SK-N-SH (cell line): ENCODE results near the gene TYMS. TPM values are rescaled to one million over a fixed set of nuclear protein-coding genes. Genes with fewer than 3 reads are reported as not detected.

Experiments used
- CTCF ChIA-PET: fragments of 300-600, 350-600 bp; formaldehyde crosslinking; extraction: SDS; loops from one replicate; lab custom pipeline; 2021; lab: Yijun Ruan, JAX
- POLR2A ChIA-PET: fragments of 350-600 bp; sonication (Branson Sonifier 250); formaldehyde crosslinking; extraction: SDS; loops from one replicate; lab custom pipeline; 2020; ENCODE audit warnings: antibody characterized with exemption, inconsistent platforms; lab: Yijun Ruan, JAX
- DNase-seq: peaks from one replicate; pipeline ENCODE4 v3.0.0; 2012
- H2AFZ ChIP-seq: fragments of 200-600 bp; sonication (generic); 2 replicates; pipeline ENCODE4 v1.8.1; 2016; ENCODE audit warnings: antibody characterized with exemption, mild to moderate bottlenecking, low read depth
- H3F3A ChIP-seq: fragments of 200-600 bp; sonication (generic); replicated peaks from 2 replicates; pipeline ENCODE3; 2016; ENCODE audit warnings: antibody characterized with exemption, mild to moderate bottlenecking; ENCODE audit not compliant: insufficient read depth
- H3K27ac ChIP-seq, 2 experiments: fragments of 200-500 bp in 1 of 2; fragments of 200-600 bp in 1 of 2; sonication (Bioruptor generic) in 1 of 2; sonication (generic), shearing (Covaris generic) in 1 of 2; 2 replicates each; pipeline versions ENCODE4 v1.5.1 to v1.6.1; 2014 to 2016; ENCODE audit warnings: low read depth in 2 of 2, inconsistent platforms in 1 of 2, low read length in 1 of 2, mild to moderate bottlenecking in 1 of 2, mixed read lengths in 1 of 2
- H3K27me3 ChIP-seq: fragments of 200-600 bp; sonication (generic), shearing (Covaris generic); 2 replicates; pipeline ENCODE4 v1.6.1; 2016; ENCODE audit warnings: mixed run types; ENCODE audit not compliant: insufficient read depth
- H3K36me3 ChIP-seq, 2 experiments: fragments of 200-500 bp in 1 of 2; fragments of 200-600 bp in 1 of 2; sonication (Bioruptor generic) in 1 of 2; sonication (generic) in 1 of 2; replicated peaks in 1 of 2; 2 replicates each; pipeline versions ENCODE3 to v1.5.1; 2014 to 2016; ENCODE audit warnings: low read length in 1 of 2, mild to moderate bottlenecking in 1 of 2; ENCODE audit not compliant: insufficient read depth in 2 of 2, control insufficient read depth in 1 of 2
- H3K4me1 ChIP-seq, 2 experiments: fragments of 200-500 bp in 1 of 2; fragments of 200-600 bp in 1 of 2; sonication (Bioruptor generic) in 1 of 2; sonication (generic), shearing (Covaris generic) in 1 of 2; 2 replicates each; pipeline versions ENCODE4 v1.5.1 to v1.6.1; 2014 to 2016; ENCODE audit warnings: low read depth in 1 of 2, low read length in 1 of 2, mixed run types in 1 of 2; ENCODE audit not compliant: insufficient read depth in 2 of 2, control insufficient read depth in 1 of 2
- H3K4me2 ChIP-seq: fragments of 200-600 bp; sonication (generic), shearing (Covaris generic); 2 replicates; pipeline ENCODE4 v1.6.1; 2017; ENCODE audit warnings: mixed run types
- H3K4me3 ChIP-seq, 2 experiments: fragments of 200-500 bp in 1 of 2; fragments of 200-600 bp in 1 of 2; sonication (Bioruptor generic) in 1 of 2; sonication (generic), shearing (Covaris generic) in 1 of 2; 2 replicates each; pipeline versions ENCODE4 v1.5.1 to v1.8.1; 2014 to 2016; ENCODE audit warnings: low read depth in 2 of 2, inconsistent platforms in 1 of 2, low read length in 1 of 2, mild to moderate bottlenecking in 1 of 2, mixed read lengths in 1 of 2, moderate library complexity in 1 of 2
- H3K79me2 ChIP-seq: fragments of 200-600 bp; sonication (generic); 2 replicates; pipeline ENCODE4 v1.8.1; 2017; ENCODE audit warnings: mild to moderate bottlenecking; ENCODE audit not compliant: insufficient read depth
- H3K9ac ChIP-seq: fragments of 200-600 bp; sonication (generic); 2 replicates; pipeline ENCODE4 v1.6.1; 2017; ENCODE audit warnings: mixed run types
- H3K9me2 ChIP-seq: fragments of 200-600 bp; sonication (generic); 2 replicates; pipeline ENCODE4 v1.6.1; 2017; ENCODE audit warnings: mixed run types
- H3K9me3 ChIP-seq: fragments of 200-600 bp; sonication (generic); 2 replicates; pipeline ENCODE4 v1.6.1; 2017; ENCODE audit warnings: mixed run types, mild to moderate bottlenecking, moderate library complexity
- H4K20me1 ChIP-seq: fragments of 200-600 bp; sonication (generic); 2 replicates; pipeline ENCODE4 v1.6.1; 2017; ENCODE audit warnings: mild to moderate bottlenecking, mixed run types; ENCODE audit not compliant: insufficient read depth
- FOXJ3 ChIP-seq: sonication (generic); formaldehyde crosslinking; IDR thresholded peaks from 2 replicates; pipeline ENCODE4 v1.5.1; 2020; ENCODE audit warnings: mild to moderate bottlenecking, missing genetic modification reagents
- GABPA ChIP-seq: IDR thresholded peaks from 2 replicates; pipeline ENCODE4 v1.4.0; 2012; ENCODE audit warnings: low read depth, mild to moderate bottlenecking
- IRF3 ChIP-seq: fragments of 150-350 bp; IDR thresholded peaks from 2 replicates; pipeline ENCODE4 v1.6.1; 2016; ENCODE audit warnings: mild to moderate bottlenecking, low read depth, low read length
- NRF1 ChIP-seq: IDR thresholded peaks from 2 replicates; pipeline ENCODE4 v1.6.1; 2012; ENCODE audit warnings: low read depth, mild to moderate bottlenecking, low read length
- POLR2AphosphoS5 ChIP-seq: IDR thresholded peaks from 2 replicates; pipeline ENCODE4 v1.6.1; 2012; ENCODE audit warnings: low read depth, low read length
- RCOR1 ChIP-seq: fragments of 150-350 bp; IDR thresholded peaks from 2 replicates; pipeline ENCODE4 v1.6.1; 2017; ENCODE audit warnings: antibody characterized with exemption, low read length
- RXRA ChIP-seq: IDR thresholded peaks from 2 replicates; pipeline ENCODE4 v1.4.0; 2012; ENCODE audit warnings: low read depth, mild to moderate bottlenecking, borderline replicate concordance
- SIN3A ChIP-seq: IDR thresholded peaks from 2 replicates; pipeline ENCODE4 v1.6.1; 2012; ENCODE audit warnings: low read depth, mild to moderate bottlenecking, low read length, moderate library complexity, borderline replicate concordance
- SMC3 ChIP-seq: IDR thresholded peaks from 2 replicates; pipeline ENCODE4 v1.6.1; 2012; ENCODE audit warnings: low read depth, low read length, improper control_type of control experiment
- TCF12 ChIP-seq: IDR thresholded peaks from 2 replicates; pipeline ENCODE4 v1.4.0; 2012
- TEAD4 ChIP-seq: IDR thresholded peaks from 2 replicates; pipeline ENCODE4 v1.4.0; 2012; ENCODE audit warnings: mild to moderate bottlenecking, borderline replicate concordance; ENCODE audit not compliant: insufficient read depth
- USF2 ChIP-seq: fragments of 150-350 bp; IDR thresholded peaks from 2 replicates; pipeline ENCODE4 v1.6.1; 2017; ENCODE audit warnings: antibody characterized with exemption, low read length, low read depth, borderline replicate concordance
- YY1 ChIP-seq: IDR thresholded peaks from 2 replicates; pipeline ENCODE4 v1.4.0; 2012; ENCODE audit warnings: low read depth, mild to moderate bottlenecking
- WGBS: methylation state at CpG from one replicate; pipeline ENCODE4 v1.1.6; 2017; ENCODE audit warnings: low lambda C conversion rate; 5-methylcytosine and 5-hydroxymethylcytosine counted together
- polyA plus RNA-seq, 3 experiments: library from polyadenylated mRNA; depleted of rRNA; stranded (reverse); fragments of >200 nt; gene quantifications; 2 replicates each; pipeline ENCODE4 v1.2.3, GENCODE V29; 2012
- TF ChIP-seq, protein P1 (sequence below): IDR thresholded peaks from 2 replicates; pipeline ENCODE4 v1.4.0; 2012; ENCODE audit warnings: low read depth, borderline replicate concordance

Gene TYMS
- polyA plus RNA-seq, 1 of the 3 experiments (the other 2 are of a cell fraction), result 101 TPM

GRCh38 chr18:634551-635045, 22.9 kb upstream of the TYMS start:
- CTCF ChIA-PET, result interaction anchor here (1.0 to 1.6 kb wide), 2 partner anchors 11 to 196 kb away, joined by 5 to 7 read pairs; no protein-coding TSS in a partner anchor
- no peak overlapping the region for H2AFZ ChIP-seq

DNA sequence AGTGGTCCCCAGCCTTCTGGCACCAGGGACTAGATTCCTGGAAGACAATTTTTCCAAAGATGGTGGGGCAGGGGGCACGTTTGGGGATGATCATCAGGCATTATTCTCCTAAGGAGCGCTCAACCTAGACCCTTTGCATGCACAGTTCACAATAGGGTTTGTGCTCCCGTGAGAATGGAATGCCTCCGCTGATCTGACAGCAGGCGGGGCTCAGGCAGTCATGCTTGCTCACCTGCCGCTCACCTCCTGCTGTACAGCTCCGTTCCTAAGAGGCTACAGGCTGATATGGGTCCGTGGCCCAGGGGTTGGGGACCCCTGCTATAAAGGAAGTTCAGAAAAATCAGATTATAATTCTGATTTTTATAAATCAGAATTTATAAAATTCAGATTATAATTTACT, 22.3 kb upstream of the TYMS start:
- H3K79me2 ChIP-seq, result no peaks in the 10 kb centered on the region
- WGBS, result 78% methylated on average over 8 of the region's 8 CpGs
- H3K9ac ChIP-seq, result no peak overlapping the region
- no peaks in the 10 kb centered on the region for H3K27me3 ChIP-seq
- H3K36me3 ChIP-seq, result no peaks in the 10 kb centered on the region
- no peaks in the 10 kb centered on the region for H4K20me1 ChIP-seq
- POLR2A ChIA-PET, result no interaction called here
- no peak overlapping the region for H3K4me3 ChIP-seq
- H3F3A ChIP-seq, result no peaks in the 10 kb centered on the region
- peaks cover 0 to 5% of the 10 kb centered on the region in 2 experiments; a peak in 1 of 4 replicates for H3K4me1 ChIP-seq
- H3K4me2 ChIP-seq, result no peak overlapping the region
- no peak for TF ChIP-seq POLR2AphosphoS5
- TF ChIP-seq FOXJ3 (CRISPR knock-in tag), result no peak
- TF ChIP-seq NRF1, result no peak
- no peak for TF ChIP-seq RXRA
- TF ChIP-seq TEAD4, result no peak
- TF ChIP-seq, protein P1, sequence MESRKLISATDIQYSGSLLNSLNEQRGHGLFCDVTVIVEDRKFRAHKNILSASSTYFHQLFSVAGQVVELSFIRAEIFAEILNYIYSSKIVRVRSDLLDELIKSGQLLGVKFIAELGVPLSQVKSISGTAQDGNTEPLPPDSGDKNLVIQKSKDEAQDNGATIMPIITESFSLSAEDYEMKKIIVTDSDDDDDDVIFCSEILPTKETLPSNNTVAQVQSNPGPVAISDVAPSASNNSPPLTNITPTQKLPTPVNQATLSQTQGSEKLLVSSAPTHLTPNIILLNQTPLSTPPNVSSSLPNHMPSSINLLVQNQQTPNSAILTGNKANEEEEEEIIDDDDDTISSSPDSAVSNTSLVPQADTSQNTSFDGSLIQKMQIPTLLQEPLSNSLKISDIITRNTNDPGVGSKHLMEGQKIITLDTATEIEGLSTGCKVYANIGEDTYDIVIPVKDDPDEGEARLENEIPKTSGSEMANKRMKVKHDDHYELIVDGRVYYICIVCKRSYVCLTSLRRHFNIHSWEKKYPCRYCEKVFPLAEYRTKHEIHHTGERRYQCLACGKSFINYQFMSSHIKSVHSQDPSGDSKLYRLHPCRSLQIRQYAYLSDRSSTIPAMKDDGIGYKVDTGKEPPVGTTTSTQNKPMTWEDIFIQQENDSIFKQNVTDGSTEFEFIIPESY, result no peak
- no peak for TF ChIP-seq SMC3
- no peak for TF ChIP-seq TCF12
- no peak for TF ChIP-seq IRF3
- TF ChIP-seq YY1, result no peak
- no peak for TF ChIP-seq GABPA
- no peak for TF ChIP-seq SIN3A
- H3K27ac ChIP-seq, result no peak overlapping the region
- DNase-seq, result no peak
- H3K9me2 ChIP-seq, result no peaks in the 10 kb centered on the region
- no peaks in the 10 kb centered on the region for H3K9me3 ChIP-seq
- CTCF ChIA-PET, result interaction anchor here (1.0 to 1.6 kb wide), 2 partner anchors 11 to 195 kb away, joined by 5 to 7 read pairs; no protein-coding TSS in a partner anchor
- no peak overlapping the region for H2AFZ ChIP-seq

More at GRCh38 chr18:634551-635045, 22.9 kb upstream of the TYMS start:
- TF ChIP-seq RCOR1 (no peak), USF2 (no peak)
- TF ChIP-seq, protein P1, result no peak
- TF ChIP-seq, all 33 proteins: peak for 0
- H3K27me3 ChIP-seq, result no peaks in the 10 kb centered on the region
- no peak overlapping the region for H3K4me3 ChIP-seq
- 93% methylated on average over 2 of the region's 2 CpGs for WGBS
- no peak overlapping the region for H3K4me2 ChIP-seq
- H3K9ac ChIP-seq, result no peak overlapping the region
- H3K9me3 ChIP-seq, result no peaks in the 10 kb centered on the region
- no peak for DNase-seq
- H3K27ac ChIP-seq, result no peak overlapping the region
- POLR2A ChIA-PET, result no interaction called here
- H3K4me1 ChIP-seq, result peaks cover 0 to 5% of the 10 kb centered on the region in 2 experiments; a peak in 1 of 4 replicates
- no peaks in the 10 kb centered on the region for H3K36me3 ChIP-seq
- H3K79me2 ChIP-seq, result no peaks in the 10 kb centered on the region
- no peaks in the 10 kb centered on the region for H3F3A ChIP-seq
- no peaks in the 10 kb centered on the region for H4K20me1 ChIP-seq
- no peaks in the 10 kb centered on the region for H3K9me2 ChIP-seq
